Endodermal cell (in vitro differentiated cells): Measurements from ENCODE around the gene ID1. TPM values are rescaled to one million over a fixed set of nuclear protein-coding genes. Genes with fewer than 3 reads are reported as not detected.

Experiments used
- DNase-seq: peaks from one replicate; pipeline ENCODE4 v3.0.0-alpha.2; 2017
- H3K27ac ChIP-seq: 2 replicates; pipeline ENCODE4 v1.5.1; 2013; ENCODE audit warnings: mild to moderate bottlenecking, low read depth, low read length, moderate library complexity
- H3K27me3 ChIP-seq: 2 replicates; pipeline ENCODE4 v1.6.1; 2013; ENCODE audit warnings: mild to moderate bottlenecking, low read length, moderate library complexity; ENCODE audit not compliant: insufficient read depth, control insufficient read depth, poor library complexity, severe bottlenecking
- H3K36me3 ChIP-seq: 2 replicates; pipeline ENCODE4 v1.7.0; 2013; ENCODE audit warnings: mild to moderate bottlenecking, low read length, moderate library complexity; ENCODE audit not compliant: control insufficient read depth, insufficient read depth
- H3K4me1 ChIP-seq: one replicate; pipeline ENCODE4 v1.7.0; 2013; ENCODE audit warnings: low read length; ENCODE audit not compliant: control insufficient read depth, insufficient read depth
- H3K4me3 ChIP-seq: 2 replicates; pipeline ENCODE4 v1.5.1; 2013; ENCODE audit warnings: mild to moderate bottlenecking, low read length, moderate library complexity
- H3K9ac ChIP-seq: 2 replicates; pipeline ENCODE4 v1.6.1; 2013; ENCODE audit warnings: mild to moderate bottlenecking, low read length, moderate library complexity; ENCODE audit not compliant: poor library complexity, severe bottlenecking; ENCODE audit errors: extremely low read depth
- H3K9me3 ChIP-seq: 2 replicates; pipeline ENCODE4 v1.6.1; 2013; ENCODE audit warnings: mild to moderate bottlenecking, low read length, moderate library complexity; ENCODE audit not compliant: control insufficient read depth
- H3K27ac Mint-ChIP-seq: 2 replicates; pipeline ENCODE4 v1.8.0; 2020; ENCODE audit warnings: mixed read lengths
- H3K27me3 Mint-ChIP-seq: 2 replicates; pipeline ENCODE4 v1.8.0; 2021; ENCODE audit warnings: mild to moderate bottlenecking, mixed read lengths; ENCODE audit not compliant: insufficient read depth
- H3K36me3 Mint-ChIP-seq: 2 replicates; pipeline ENCODE4 v1.8.0; 2020; ENCODE audit warnings: low read depth, mixed read lengths
- H3K4me1 Mint-ChIP-seq: 2 replicates; pipeline ENCODE4 v1.8.0; 2020; ENCODE audit warnings: mixed read lengths
- H3K4me3 Mint-ChIP-seq: 2 replicates; pipeline ENCODE4 v1.8.0; 2020; ENCODE audit warnings: mild to moderate bottlenecking, moderate library complexity, mixed read lengths
- H3K9me3 Mint-ChIP-seq: 2 replicates; pipeline ENCODE4 v1.8.0; 2020; ENCODE audit warnings: mild to moderate bottlenecking, mixed read lengths
- CTCF ChIP-seq: fragments of 200-600 bp; sonication (generic); conservative IDR thresholded peaks from 2 replicates; pipeline ENCODE4 v1.5.0; 2021; ENCODE audit warnings: antibody characterized with exemption, mild to moderate bottlenecking
- WGBS, 2 experiments: methylation state at CpG; one replicate each; pipeline versions ENCODE4 v1.1.5 to v1.1.7; 2013; ENCODE audit warnings: missing lambda C conversion rate in 2 of 2, mixed read lengths in 1 of 2; ENCODE audit not compliant: insufficient coverage in 1 of 2, insufficient read length in 1 of 2; 5-methylcytosine and 5-hydroxymethylcytosine counted together
- total RNA-seq, 2 donors: library from RNA; stranded (reverse); fragmentation: NEBNext Ultra II Directional in 1 of 2; extraction: Animal tissue kit (Norgen Biotek cat#: 25700) in 1 of 2; gene quantifications; 2 replicates in 1 of 2; 3 replicates in 1 of 2; pipeline ENCODE4 v1.2.1, GENCODE V29; 2021

The ID1 gene
- total RNA-seq, 2 donors from 2014 or later, result 380 to 447 TPM

- Histone ChIP-seq H3K4me3 (no peak overlapping the region), H3K9ac (no peak overlapping the region), H3K4me1 (no peaks in the 10 kb centered on the region), H3K27me3 (no peaks in the 10 kb centered on the region), H3K27ac (no peak overlapping the region), H3K36me3 (no peaks in the 10 kb centered on the region), H3K9me3 (no peaks in the 10 kb centered on the region)
- 80 to 93% methylated on average over 1 to 3 of the region's 3 CpGs for WGBS, 2 experiments
- no peak overlapping the region for H3K27ac Mint-ChIP-seq
- no peaks in the 10 kb centered on the region for H3K36me3 Mint-ChIP-seq
- H3K4me1 Mint-ChIP-seq, result peaks cover 2% of the 10 kb centered on the region
- H3K4me3 Mint-ChIP-seq, result no peak overlapping the region
- DNase-seq, result no peak
- no peaks in the 10 kb centered on the region for H3K9me3 Mint-ChIP-seq
- H3K27me3 Mint-ChIP-seq, result peaks cover 8% of the 10 kb centered on the region
- TF ChIP-seq CTCF, result no peak
Measured at GRCh38 chr20:31640259-31640658, 35.2 kb downstream of the ID1 start.

GRCh38 chr20:31641391-31641790 is 36.3 kb downstream of the ID1 start:
- no peak overlapping the region for H3K4me3 Mint-ChIP-seq
- Histone ChIP-seq H3K9ac (no peak overlapping the region), H3K9me3 (no peaks in the 10 kb centered on the region), H3K27me3 (no peaks in the 10 kb centered on the region), H3K36me3 (no peaks in the 10 kb centered on the region), H3K4me3 (no peak overlapping the region), H3K4me1 (no peaks in the 10 kb centered on the region), H3K27ac (no peak overlapping the region)
- DNase-seq, result no peak
- WGBS, 2 experiments, result 94 to 95% methylated on average over 5 to 6 of the region's 6 CpGs
- H3K36me3 Mint-ChIP-seq, result no peaks in the 10 kb centered on the region
- peaks cover 8% of the 10 kb centered on the region for H3K27me3 Mint-ChIP-seq
- no peak for TF ChIP-seq CTCF
- no peak overlapping the region for H3K27ac Mint-ChIP-seq
- no peaks in the 10 kb centered on the region for H3K9me3 Mint-ChIP-seq
- peaks cover 2% of the 10 kb centered on the region for H3K4me1 Mint-ChIP-seq

- Mint-ChIP-seq H3K27me3 (peaks cover 8% of the 10 kb centered on the region), H3K27ac (no peak overlapping the region)
Measured at GRCh38 chr20:31642837-31643236, 37.7 kb downstream of the ID1 start.

More at GRCh38 chr20:31642837-31643236, 37.7 kb downstream of the ID1 start:
- peaks cover 2% of the 10 kb centered on the region for H3K4me1 Mint-ChIP-seq
- Histone ChIP-seq H3K4me3 (no peak overlapping the region), H3K9me3 (no peaks in the 10 kb centered on the region), H3K9ac (no peak overlapping the region), H3K36me3 (no peaks in the 10 kb centered on the region), H3K27ac (no peak overlapping the region), H3K4me1 (no peaks in the 10 kb centered on the region), H3K27me3 (no peaks in the 10 kb centered on the region)
- 92 to 93% methylated on average over 1 of the region's 1 CpG for WGBS, 2 experiments
- H3K9me3 Mint-ChIP-seq, result no peaks in the 10 kb centered on the region
- TF ChIP-seq CTCF, result no peak
- no peak for DNase-seq
- H3K4me3 Mint-ChIP-seq, result no peak overlapping the region
- no peaks in the 10 kb centered on the region for H3K36me3 Mint-ChIP-seq
